A549 (cell line): ENCODE data around the gene COL24A1. TPM values are rescaled to one million over a fixed set of nuclear protein-coding genes. Genes with fewer than 3 reads are reported as not detected.

Source experiments
- ATAC-seq, 2 experiments: fragments of 200-7000 bp in 1 of 2; fragments of >200 bp in 1 of 2; cut with Nextera tagmentation in 1 of 2; cut with Tn5 transposase in 1 of 2; 3 replicates each; pipeline versions ENCODE4 v1.8.0 to v1.9.1; 2018 to 2020; ENCODE audit warnings: mild to moderate bottlenecking in 1 of 2, moderate library complexity in 1 of 2
- CTCF ChIA-PET: fragments of 300-600 bp; sonication (Branson Sonifier 250); formaldehyde crosslinking; extraction: SDS; loops from one replicate; lab custom pipeline; 2021; ENCODE audit warnings: antibody characterized with exemption, inconsistent platforms; lab: Yijun Ruan, JAX
- POLR2A ChIA-PET: fragments of 350-600 bp; formaldehyde crosslinking; extraction: SDS; loops from one replicate; lab custom pipeline; 2021; ENCODE audit warnings: antibody characterized with exemption, inconsistent platforms; lab: Yijun Ruan, JAX
- DNase-seq, 2 experiments: peaks; one replicate each; pipeline versions ENCODE4 v3.0.0 to v3.0.0-alpha.2; 2011 to 2016; ENCODE audit warnings: low read depth in 1 of 2, low spot score in 1 of 2
- FAIRE-seq: peaks from 2 replicates; lab custom pipeline; 2011; peaks lifted over from hg19 to GRCh38; lab: Jason Lieb, UNC
- H3K27ac ChIP-seq, 2 experiments: fragments of >200 bp; sonication (Bioruptor Twin); formaldehyde crosslinking; 3 replicates each; pipeline ENCODE4 v1.5.1; 2016 to 2017
- H3K4me1 ChIP-seq: fragments of >200 bp; sonication (Bioruptor Twin); formaldehyde crosslinking; 3 replicates; pipeline ENCODE4 v1.6.1; 2016
- H3K4me2 ChIP-seq: fragments of >200 bp; sonication (Bioruptor Twin); formaldehyde crosslinking; 3 replicates; pipeline ENCODE4 v1.6.1; 2016
- H3K4me3 ChIP-seq: fragments of >200 bp; sonication (Bioruptor Twin); formaldehyde crosslinking; 3 replicates; pipeline ENCODE4 v1.5.1; 2016
- H3K9me3 ChIP-seq: fragments of >200 bp; sonication (Bioruptor Twin); formaldehyde crosslinking; 3 replicates; pipeline ENCODE4 v1.6.1; 2016
- CBX8 ChIP-seq: fragments of 200-600 bp; sonication (generic); IDR thresholded peaks from 2 replicates; pipeline ENCODE4 v1.6.1; 2016
- CHD4 ChIP-seq: fragments of 200-600 bp; sonication (generic); IDR thresholded peaks from 2 replicates; pipeline ENCODE4 v1.6.1; 2016; ENCODE audit warnings: antibody characterized with exemption, mild to moderate bottlenecking, borderline replicate concordance
- EP300 ChIP-seq, 2 experiments: fragments of >200 bp; sonication (Bioruptor Twin); formaldehyde crosslinking; IDR thresholded peaks; 2 replicates in 1 of 2; 3 replicates in 1 of 2; pipeline ENCODE4 v1.6.1; 2016 to 2017
- ESRRA ChIP-seq: fragments of 150-350 bp; IDR thresholded peaks from 2 replicates; pipeline ENCODE4 v1.6.1; 2014; ENCODE audit warnings: mild to moderate bottlenecking, low read length, borderline replicate concordance
- FOSB ChIP-seq: fragments of 250-450 bp; sonication (Bioruptor Pico); IDR thresholded peaks from 2 replicates; pipeline ENCODE4 v1.5.0; 2020; ENCODE audit warnings: mild to moderate bottlenecking, moderate library complexity
- FOXS1 ChIP-seq: fragments of 250-450 bp; sonication (Bioruptor Pico); IDR thresholded peaks from 2 replicates; pipeline ENCODE4 v1.5.0; 2020; ENCODE audit warnings: mild to moderate bottlenecking, moderate library complexity
- JUN ChIP-seq, 2 experiments: fragments of >200 bp; sonication (Bioruptor Twin); formaldehyde crosslinking; IDR thresholded peaks; 2 replicates in 1 of 2; 3 replicates in 1 of 2; pipeline ENCODE4 v1.6.1; 2016 to 2017
- KDM1A ChIP-seq: fragments of 200-600 bp; sonication (generic); IDR thresholded peaks from 2 replicates; pipeline ENCODE4 v1.6.1; 2016; ENCODE audit warnings: low read depth, mild to moderate bottlenecking
- MAFK ChIP-seq: fragments of 450-650 bp; IDR thresholded peaks from 2 replicates; pipeline ENCODE4 v1.6.1; 2014; ENCODE audit not compliant: partially characterized antibody
- MAZ ChIP-seq: fragments of 150-350 bp; IDR thresholded peaks from 2 replicates; pipeline ENCODE4 v1.6.1; 2014; ENCODE audit warnings: antibody characterized with exemption, low read depth, low read length, borderline replicate concordance
- MYC ChIP-seq: IDR thresholded peaks from 2 replicates; pipeline ENCODE4 v1.6.1; 2012; ENCODE audit warnings: mild to moderate bottlenecking, inconsistent platforms, low read length, improper control_type of control experiment, borderline replicate concordance
- NFE2L2 ChIP-seq: fragments of 150-350 bp; conservative IDR thresholded peaks from 2 replicates; pipeline ENCODE4 v1.6.1; 2014; ENCODE audit warnings: low read length
- NR3C1 ChIP-seq: fragments of >200 bp; sonication (Bioruptor Twin); formaldehyde crosslinking; IDR thresholded peaks from 3 replicates; pipeline ENCODE4 v1.6.1; 2017
- PHF8 ChIP-seq: fragments of 200-600 bp; sonication (generic); IDR thresholded peaks from 2 replicates; pipeline ENCODE4 v1.6.1; 2016; ENCODE audit warnings: low read depth, mild to moderate bottlenecking, antibody characterized with exemption, moderate library complexity, borderline replicate concordance
- RAD21 ChIP-seq, 2 experiments: fragments of >200 bp in 1 of 2; sonication (Bioruptor Twin) in 1 of 2; formaldehyde crosslinking in 1 of 2; IDR thresholded peaks in 1 of 2; conservative IDR thresholded peaks in 1 of 2; 2 replicates in 1 of 2; 3 replicates in 1 of 2; pipeline ENCODE4 v1.6.1; 2012 to 2018; ENCODE audit warnings: inconsistent platforms in 1 of 2
- ZC3H11A ChIP-seq: fragments of 450-650 bp; IDR thresholded peaks from 2 replicates; pipeline ENCODE4 v1.6.1; 2014; ENCODE audit warnings: antibody characterized with exemption, mild to moderate bottlenecking
- ZFP36 ChIP-seq: fragments of 450-650 bp; IDR thresholded peaks from 2 replicates; pipeline ENCODE4 v1.6.1; 2014; ENCODE audit warnings: borderline replicate concordance; ENCODE audit not compliant: partially characterized antibody
- ZNF302 ChIP-seq: fragments of 250-450 bp; sonication (Bioruptor Pico); IDR thresholded peaks from 2 replicates; pipeline ENCODE4 v1.9.0; 2021; ENCODE audit warnings: inconsistent platforms, mild to moderate bottlenecking, moderate library complexity
- WGBS: methylation state at CpG from one replicate; pipeline ENCODE4 v1.1.6; 2017; ENCODE audit errors: missing lambda C conversion rate; 5-methylcytosine and 5-hydroxymethylcytosine counted together
- polyA plus RNA-seq, 4 experiments: library from polyadenylated mRNA; depleted of rRNA in 3 of 4; stranded (reverse); fragments of >200 nt; fragmentation: RNase III in 1 of 4; extraction: RNeasy Plus Mini Kit Qiagen cat#74134 plus additional on column Dnase treatment in 1 of 4; gene quantifications; 2 replicates in 3 of 4; 3 replicates in 1 of 4; pipeline ENCODE4 v1.2.3, GENCODE V29; 2011 to 2017
- TF ChIP-seq, protein P1 (sequence below): fragments of >200 bp; sonication (Bioruptor Twin); formaldehyde crosslinking; IDR thresholded peaks from 3 replicates; pipeline ENCODE4 v1.5.1; 2016
- TF ChIP-seq, protein P2 (sequence below): IDR thresholded peaks from 2 replicates; pipeline ENCODE4 v1.6.1; 2012
- TF ChIP-seq, protein P3 (sequence below): fragments of 250-450 bp; sonication (Bioruptor Pico); IDR thresholded peaks from 2 replicates; pipeline ENCODE4 v1.5.0; 2020; ENCODE audit warnings: low read depth, mild to moderate bottlenecking, moderate library complexity

Gene COL24A1
- polyA plus RNA-seq, 2 of the 4 experiments (the other 2 are of a cell fraction): 0.03 to 0.13 TPM

DNA sequence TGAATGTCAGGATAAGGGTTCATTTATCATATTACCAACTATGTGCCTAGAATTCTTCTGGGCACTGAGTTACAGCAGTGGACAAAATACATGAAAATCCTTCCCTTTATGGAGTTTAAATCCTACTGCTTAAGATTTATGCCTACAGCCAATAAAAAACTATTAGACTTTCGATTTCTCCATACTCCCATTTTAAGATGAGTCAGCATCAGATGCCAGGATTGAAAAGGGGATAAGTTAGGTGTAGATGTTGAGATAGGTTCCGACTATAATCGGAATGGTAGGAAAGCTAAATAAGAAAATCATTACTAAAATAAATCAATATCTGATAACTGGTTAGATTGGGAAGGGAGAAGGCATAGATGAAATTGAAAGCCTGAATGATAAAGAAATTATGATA is 3.2 kb upstream of the COL24A1 start:
- FAIRE-seq (no peak), ATAC-seq (no peak), DNase-seq (no peak)
- Histone ChIP-seq H3K4me2 (no peak overlapping the region), H3K9me3 (no peaks in the 10 kb centered on the region), H3K4me1 (no peaks in the 10 kb centered on the region), H3K4me3 (no peak overlapping the region), H3K27ac (no peak overlapping the region)
- ChIA-PET CTCF (no interaction called here), POLR2A (no interaction called here)
- TF ChIP-seq FOSB (no peak), MAFK (peak; percentile 50)
- 56% methylated on average over 3 of the region's 3 CpGs for WGBS

DNA sequence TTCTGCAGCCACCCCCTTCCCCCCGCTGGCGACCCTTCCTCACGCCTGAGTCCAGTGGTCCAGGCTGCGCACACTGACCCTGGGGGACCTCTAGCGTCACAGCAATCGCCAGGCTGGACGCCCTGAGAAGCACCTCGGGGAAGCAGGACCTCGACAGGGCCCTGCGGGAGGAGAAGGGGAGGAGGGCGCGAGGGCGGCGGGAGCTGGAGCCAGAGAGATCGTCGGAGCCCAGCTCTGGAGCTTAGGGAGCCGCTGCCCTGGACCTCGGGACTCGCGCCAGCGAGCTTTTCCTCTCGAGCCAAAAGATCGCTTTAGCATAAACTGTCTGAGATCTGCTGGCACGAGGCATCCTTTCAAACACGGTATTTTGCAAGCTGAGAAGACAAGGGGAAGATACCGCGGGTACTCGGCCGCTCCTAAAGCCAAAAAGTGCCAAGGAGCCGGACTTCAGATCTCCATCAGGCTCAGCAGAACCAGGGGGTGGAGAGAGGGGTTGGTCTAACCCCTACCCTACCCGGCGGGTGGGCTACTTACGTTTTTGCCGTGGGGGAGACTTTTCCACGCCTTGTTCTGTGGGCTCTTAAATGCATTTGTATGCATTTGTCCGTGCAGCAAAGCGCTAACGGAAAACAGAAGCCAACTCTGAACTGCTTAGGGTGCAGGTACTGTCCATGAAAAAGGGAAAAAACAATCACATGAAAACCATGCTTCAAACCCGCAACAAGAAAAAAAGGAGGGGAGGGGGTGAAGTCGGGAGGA is 586 bp downstream of the COL24A1 start:
- Histone ChIP-seq H3K4me2 (peak overlapping the region; percentile 45; the same call in 2 of the 3 replicates), H3K4me3 (no peak overlapping the region), H3K9me3 (no peaks in the 10 kb centered on the region), H3K27ac (no peak overlapping the region), H3K4me1 (no peaks in the 10 kb centered on the region)
- WGBS: 52% methylated on average over 19 of the region's 40 CpGs
- FAIRE-seq (no peak), DNase-seq (no peak), ATAC-seq (peak; percentile 43 to 54; a peak in 4 of 6 replicates)
- TF ChIP-seq PHF8 (no peak), RAD21 (conservative IDR thresholded peaks at IDR 0.05 in 1 of 2, IDR thresholded peaks at IDR 0.05 in 1 of 2) (no peak), FOXS1 (CRISPR knock-in tag) (no peak), NFE2L2 (no peak), MAZ (no peak), ZFP36 (no peak), EP300 (IDR thresholded peaks at IDR 0.05) (no peak), ESRRA (no peak), ZC3H11A (no peak), MAFK (no peak), NR3C1 (no peak), JUN (IDR thresholded peaks at IDR 0.05) (no peak), KDM1A (no peak), CBX8 (no peak)
- TF ChIP-seq, protein P1, sequence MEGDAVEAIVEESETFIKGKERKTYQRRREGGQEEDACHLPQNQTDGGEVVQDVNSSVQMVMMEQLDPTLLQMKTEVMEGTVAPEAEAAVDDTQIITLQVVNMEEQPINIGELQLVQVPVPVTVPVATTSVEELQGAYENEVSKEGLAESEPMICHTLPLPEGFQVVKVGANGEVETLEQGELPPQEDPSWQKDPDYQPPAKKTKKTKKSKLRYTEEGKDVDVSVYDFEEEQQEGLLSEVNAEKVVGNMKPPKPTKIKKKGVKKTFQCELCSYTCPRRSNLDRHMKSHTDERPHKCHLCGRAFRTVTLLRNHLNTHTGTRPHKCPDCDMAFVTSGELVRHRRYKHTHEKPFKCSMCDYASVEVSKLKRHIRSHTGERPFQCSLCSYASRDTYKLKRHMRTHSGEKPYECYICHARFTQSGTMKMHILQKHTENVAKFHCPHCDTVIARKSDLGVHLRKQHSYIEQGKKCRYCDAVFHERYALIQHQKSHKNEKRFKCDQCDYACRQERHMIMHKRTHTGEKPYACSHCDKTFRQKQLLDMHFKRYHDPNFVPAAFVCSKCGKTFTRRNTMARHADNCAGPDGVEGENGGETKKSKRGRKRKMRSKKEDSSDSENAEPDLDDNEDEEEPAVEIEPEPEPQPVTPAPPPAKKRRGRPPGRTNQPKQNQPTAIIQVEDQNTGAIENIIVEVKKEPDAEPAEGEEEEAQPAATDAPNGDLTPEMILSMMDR: no peak
- TF ChIP-seq, protein P2, sequence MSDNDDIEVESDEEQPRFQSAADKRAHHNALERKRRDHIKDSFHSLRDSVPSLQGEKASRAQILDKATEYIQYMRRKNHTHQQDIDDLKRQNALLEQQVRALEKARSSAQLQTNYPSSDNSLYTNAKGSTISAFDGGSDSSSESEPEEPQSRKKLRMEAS: no peak
- ChIA-PET POLR2A (no interaction called here), CTCF (no interaction called here)

DNA sequence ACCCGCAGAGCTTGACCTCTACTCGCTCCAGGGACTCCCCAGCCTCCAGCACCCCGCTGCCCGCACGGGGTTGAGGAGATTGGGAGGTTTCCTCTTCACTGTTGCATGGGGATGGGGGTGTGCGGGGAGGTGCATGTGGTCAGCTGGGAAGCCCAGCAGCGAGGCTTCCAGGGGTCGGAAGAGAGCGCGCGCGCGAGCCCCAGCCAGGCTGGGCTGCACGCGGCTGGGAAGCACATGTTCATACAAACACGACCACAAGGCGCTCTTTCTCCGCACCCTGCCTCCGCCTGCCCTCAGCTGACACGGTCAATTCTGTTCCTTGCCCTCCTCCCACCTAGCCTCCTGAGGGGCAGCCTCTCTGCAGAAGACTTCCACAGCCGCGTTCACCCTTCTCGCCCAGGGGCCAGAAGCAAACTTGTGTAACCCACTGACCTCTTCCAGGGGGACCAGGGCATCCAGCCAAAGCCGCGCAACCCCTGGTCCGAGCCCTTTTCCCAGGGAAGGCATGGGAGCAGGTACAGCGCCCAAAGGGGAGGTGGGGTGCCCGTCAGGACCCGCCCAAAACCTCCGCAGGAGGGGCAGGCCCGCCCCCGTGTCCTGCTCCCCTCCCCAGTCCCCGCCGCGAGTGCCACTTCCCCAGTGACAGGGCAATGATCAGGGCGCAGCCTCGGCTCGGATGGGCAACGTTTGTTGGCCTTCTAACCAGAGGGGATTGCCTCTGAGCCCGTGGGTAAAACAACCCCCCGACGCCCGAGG is 1.3 kb downstream of the COL24A1 start:
- no peak for DNase-seq
- Histone ChIP-seq H3K4me2 (peak overlapping the region; percentile 45; the same call in 2 of the 3 replicates), H3K4me1 (no peaks in the 10 kb centered on the region), H3K9me3 (no peaks in the 10 kb centered on the region), H3K27ac (no peak overlapping the region), H3K4me3 (no peak overlapping the region)
- TF ChIP-seq CBX8 (no peak), RAD21 (conservative IDR thresholded peaks at IDR 0.05 in 1 of 2, IDR thresholded peaks at IDR 0.05 in 1 of 2) (no peak), CHD4 (no peak), MYC (no peak), ZNF302 (no peak), ZC3H11A (no peak)
- TF ChIP-seq, protein P3, sequence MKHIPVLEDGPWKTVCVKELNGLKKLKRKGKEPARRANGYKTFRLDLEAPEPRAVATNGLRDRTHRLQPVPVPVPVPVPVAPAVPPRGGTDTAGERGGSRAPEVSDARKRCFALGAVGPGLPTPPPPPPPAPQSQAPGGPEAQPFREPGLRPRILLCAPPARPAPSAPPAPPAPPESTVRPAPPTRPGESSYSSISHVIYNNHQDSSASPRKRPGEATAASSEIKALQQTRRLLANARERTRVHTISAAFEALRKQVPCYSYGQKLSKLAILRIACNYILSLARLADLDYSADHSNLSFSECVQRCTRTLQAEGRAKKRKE (CRISPR knock-in tag): no peak
- CTCF ChIA-PET: no interaction called here
- WGBS: 92% methylated on average over 11 of the region's 43 CpGs
- ATAC-seq: no peak
- FAIRE-seq: no peak
- POLR2A ChIA-PET: no interaction called here
